K562 (cell line): ENCODE results near the gene CACNA1C.

ENCODE experiments used
- BACH1 ChIP-seq: fragments of 200-800 bp; sonication (Bioruptor generic); IDR thresholded peaks from 2 replicates; pipeline ENCODE4 v1.6.1; 2016; ENCODE audit warnings: missing genetic modification characterization, missing compliant biosample characterization
- EZH2 ChIP-seq: IDR thresholded peaks from 2 replicates; pipeline ENCODE4 v1.6.1; 2012; ENCODE audit warnings: low read depth, mild to moderate bottlenecking, inconsistent platforms, low read length, borderline replicate concordance
- MYC ChIP-seq, 2 experiments: fragments of 250-450 bp in 1 of 2; sonication (Bioruptor Pico) in 1 of 2; IDR thresholded peaks; 2 replicates each; pipeline versions ENCODE4 v1.5.1 to v1.6.1; 2012 to 2021; ENCODE audit warnings: low read depth in 2 of 2, borderline replicate concordance in 1 of 2, improper control_type of control experiment in 1 of 2, low read length in 1 of 2, mild to moderate bottlenecking in 1 of 2, moderate library complexity in 1 of 2
- POLR2A ChIP-seq: fragments of 450-650 bp; conservative IDR thresholded peaks from 2 replicates; pipeline ENCODE4 v1.6.1; 2016
- POLR2G ChIP-seq: fragments of 200-400 bp; formaldehyde crosslinking; IDR thresholded peaks from 2 replicates; pipeline ENCODE4 v1.6.1; 2017; ENCODE audit warnings: low read depth, mild to moderate bottlenecking, antibody characterized with exemption, low read length, moderate library complexity
- ZNF311 ChIP-seq: fragments of 250-450 bp; sonication (Bioruptor Pico); IDR thresholded peaks from 2 replicates; pipeline ENCODE4 v1.4.0; 2020; ENCODE audit warnings: mild to moderate bottlenecking, moderate library complexity

DNA sequence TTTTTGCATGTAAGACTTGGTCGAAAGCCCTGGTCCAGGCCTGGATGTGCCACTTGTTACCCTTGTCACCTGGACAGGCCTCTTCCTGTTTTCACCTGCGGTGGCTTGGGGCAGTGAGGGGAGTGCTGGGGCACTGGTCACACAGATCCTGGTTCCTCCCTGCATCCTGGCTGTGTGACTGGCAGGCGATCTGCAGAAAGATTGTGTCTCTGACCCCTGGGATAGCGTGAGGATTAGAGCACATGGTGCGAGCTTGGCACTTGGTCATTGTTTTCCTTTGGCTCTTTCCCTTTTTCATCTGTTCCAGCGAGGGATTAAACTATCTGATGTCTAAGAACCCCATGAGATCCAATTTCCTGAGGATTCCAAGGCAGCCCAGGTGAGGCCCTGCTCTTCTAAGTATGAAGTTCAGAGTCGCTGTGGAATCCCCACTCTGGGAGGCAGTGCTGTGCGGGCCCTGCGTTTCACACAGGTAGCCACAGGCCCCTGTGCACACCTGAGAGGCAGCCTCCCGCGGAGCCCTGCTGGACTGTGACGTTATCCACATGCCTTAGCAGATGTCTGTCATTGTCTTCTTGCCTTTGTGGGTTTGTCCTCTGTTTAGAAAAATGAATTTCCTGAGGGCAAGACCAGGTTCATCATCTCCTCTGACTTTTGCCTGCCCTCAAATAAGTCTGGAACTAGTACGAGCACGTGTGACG is 288.4 kb downstream of the CACNA1C start:
- TF ChIP-seq POLR2A (no peak), MYC (IDR thresholded peaks at IDR 0.05; ENCODE audit: low read depth, low read length) (no peak), MYC (CRISPR knock-in tag; IDR thresholded peaks at IDR 0.05; ENCODE audit: borderline replicate concordance, low read depth) (no peak), EZH2 (no peak), BACH1 (tag) (no peak), ZNF311 (CRISPR knock-in tag) (no peak), POLR2G (no peak)
